HepG2 (cell line): ENCODE results near the gene TKFC. TPM values are rescaled to one million over a fixed set of nuclear protein-coding genes. Genes with fewer than 3 reads are reported as not detected.

Experiments
- ATF5 ChIP-seq: sonication (generic); formaldehyde crosslinking; IDR thresholded peaks from 2 replicates; pipeline ENCODE4 v1.4.0; 2020; ENCODE audit warnings: mild to moderate bottlenecking, low read depth, missing genetic modification reagents
- FOXC1 ChIP-seq: sonication (generic); formaldehyde crosslinking; IDR thresholded peaks from 2 replicates; pipeline ENCODE4 v1.8.0; 2022; ENCODE audit warnings: mild to moderate bottlenecking, missing genetic modification reagents, borderline replicate concordance
- PLRG1 ChIP-seq: fragments of 450-650 bp; conservative IDR thresholded peaks from 2 replicates; pipeline ENCODE4 v1.6.1; 2016
- RNF2 ChIP-seq: fragments of 450-650 bp; conservative IDR thresholded peaks from 2 replicates; pipeline ENCODE4 v1.6.1; 2016; ENCODE audit warnings: low read depth
- SIX1 ChIP-seq: sonication (generic); formaldehyde crosslinking; IDR thresholded peaks from 2 replicates; pipeline ENCODE4 v1.4.0; 2020; ENCODE audit warnings: missing genetic modification reagents, borderline replicate concordance
- SOX6 ChIP-seq, 2 experiments: fragments of 450-650 bp in 1 of 2; sonication (generic) in 1 of 2; formaldehyde crosslinking in 1 of 2; IDR thresholded peaks; 2 replicates each; pipeline versions ENCODE4 v1.4.0 to v1.6.1; 2017 to 2020; ENCODE audit warnings: antibody characterized with exemption in 1 of 2, mild to moderate bottlenecking in 1 of 2, missing genetic modification reagents in 1 of 2
- TFE3 ChIP-seq: IDR thresholded peaks from 2 replicates; pipeline ENCODE4 v1.6.1; 2016
- TGIF2 ChIP-seq: IDR thresholded peaks from 2 replicates; pipeline ENCODE4 v1.6.1; 2016; ENCODE audit warnings: control low read depth, missing compliant biosample characterization
- ZNF484 ChIP-seq: sonication (generic); formaldehyde crosslinking; IDR thresholded peaks from 2 replicates; pipeline ENCODE4 v1.5.1; 2020; ENCODE audit warnings: mild to moderate bottlenecking, low read depth, missing genetic modification reagents, borderline replicate concordance
- ZNF629 ChIP-seq: sonication (generic); formaldehyde crosslinking; conservative IDR thresholded peaks from 2 replicates; pipeline ENCODE4 v1.5.0; 2020; ENCODE audit warnings: missing genetic modification reagents
- ZNF7 ChIP-seq: IDR thresholded peaks from 2 replicates; pipeline ENCODE4 v1.6.1; 2016; ENCODE audit warnings: missing biosample characterization, missing genetic modification reagents
- polyA plus RNA-seq, 8 experiments: library from polyadenylated mRNA; depleted of rRNA in 3 of 8; stranded (reverse) in 7 of 8; unstranded in 1 of 8; fragments of >200 nt; fragmentation: Illumina TruSeq in 4 of 8; extraction: Trizol in 4 of 8; gene quantifications; 2 replicates each; pipeline versions ENCODE4 v1.2.1 to v1.2.3, GENCODE V29; 2011 to 2016; ENCODE audit warnings: low read depth in 4 of 8, missing spikeins in 1 of 8, mixed read lengths in 1 of 8; ENCODE audit not compliant: insufficient read depth in 1 of 8
- total RNA-seq, 5 experiments: library from RNA; depleted of rRNA; stranded (reverse); fragments of >200 nt; fragmentation: Illumina TruSeq; extraction: Trizol; gene quantifications; 2 replicates each; pipeline ENCODE4 v1.2.3, GENCODE V29; 2016; ENCODE audit warnings: low read depth in 1 of 5
- TF ChIP-seq, protein P1 (sequence below): sonication (generic); formaldehyde crosslinking; IDR thresholded peaks from 2 replicates; pipeline ENCODE4 v1.4.0; 2020; ENCODE audit warnings: missing genetic modification reagents, mild to moderate bottlenecking, borderline replicate concordance
- TF ChIP-seq, protein P2 (sequence below), 2 experiments: sonication (generic) in 1 of 2; formaldehyde crosslinking in 1 of 2; IDR thresholded peaks; 2 replicates each; pipeline versions ENCODE4 v1.6.1 to v1.9.0; 2014 to 2022; ENCODE audit warnings: antibody characterized with exemption in 1 of 2, borderline replicate concordance in 1 of 2, inconsistent platforms in 1 of 2, low read depth in 1 of 2, missing genetic modification reagents in 1 of 2
- TF ChIP-seq, protein P3 (sequence below): IDR thresholded peaks from 2 replicates; pipeline ENCODE4 v1.6.1; 2018; ENCODE audit warnings: missing genetic modification reagents

Gene TKFC
- total and polyA plus RNA-seq, 2 of the 13 experiments (the other 11 are each of a cell fraction or from before 2014, with no cell fraction given), result 147 to 197 TPM

GRCh38 chr11:61294717-61295595 lies 38.1 kb upstream of the TKFC start, which contains the start of gene VWCE (continued):
- TF ChIP-seq, protein P1, sequence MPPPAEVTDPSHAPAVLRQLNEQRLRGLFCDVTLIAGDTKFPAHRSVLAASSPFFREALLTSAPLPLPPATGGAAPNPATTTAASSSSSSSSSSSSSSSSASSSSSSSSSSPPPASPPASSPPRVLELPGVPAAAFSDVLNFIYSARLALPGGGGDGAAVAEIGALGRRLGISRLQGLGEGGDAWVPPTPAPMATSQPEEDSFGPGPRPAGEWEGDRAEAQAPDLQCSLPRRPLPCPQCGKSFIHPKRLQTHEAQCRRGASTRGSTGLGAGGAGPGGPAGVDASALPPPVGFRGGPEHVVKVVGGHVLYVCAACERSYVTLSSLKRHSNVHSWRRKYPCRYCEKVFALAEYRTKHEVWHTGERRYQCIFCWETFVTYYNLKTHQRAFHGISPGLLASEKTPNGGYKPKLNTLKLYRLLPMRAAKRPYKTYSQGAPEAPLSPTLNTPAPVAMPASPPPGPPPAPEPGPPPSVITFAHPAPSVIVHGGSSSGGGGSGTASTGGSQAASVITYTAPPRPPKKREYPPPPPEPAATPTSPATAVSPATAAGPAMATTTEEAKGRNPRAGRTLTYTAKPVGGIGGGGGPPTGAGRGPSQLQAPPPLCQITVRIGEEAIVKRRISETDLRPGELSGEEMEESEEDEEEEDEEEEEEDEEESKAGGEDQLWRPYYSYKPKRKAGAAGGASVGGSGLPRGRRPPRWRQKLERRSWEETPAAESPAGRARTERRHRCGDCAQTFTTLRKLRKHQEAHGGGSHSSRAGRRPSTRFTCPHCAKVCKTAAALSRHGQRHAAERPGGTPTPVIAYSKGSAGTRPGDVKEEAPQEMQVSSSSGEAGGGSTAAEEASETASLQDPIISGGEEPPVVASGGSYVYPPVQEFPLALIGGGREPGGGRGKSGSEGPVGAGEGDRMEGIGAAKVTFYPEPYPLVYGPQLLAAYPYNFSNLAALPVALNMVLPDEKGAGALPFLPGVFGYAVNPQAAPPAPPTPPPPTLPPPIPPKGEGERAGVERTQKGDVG (CRISPR knock-in tag), result no peak; the same call in 1 of the 2 replicates
- TF ChIP-seq FOXC1 (CRISPR knock-in tag), result no peak
- TF ChIP-seq, protein P2, sequence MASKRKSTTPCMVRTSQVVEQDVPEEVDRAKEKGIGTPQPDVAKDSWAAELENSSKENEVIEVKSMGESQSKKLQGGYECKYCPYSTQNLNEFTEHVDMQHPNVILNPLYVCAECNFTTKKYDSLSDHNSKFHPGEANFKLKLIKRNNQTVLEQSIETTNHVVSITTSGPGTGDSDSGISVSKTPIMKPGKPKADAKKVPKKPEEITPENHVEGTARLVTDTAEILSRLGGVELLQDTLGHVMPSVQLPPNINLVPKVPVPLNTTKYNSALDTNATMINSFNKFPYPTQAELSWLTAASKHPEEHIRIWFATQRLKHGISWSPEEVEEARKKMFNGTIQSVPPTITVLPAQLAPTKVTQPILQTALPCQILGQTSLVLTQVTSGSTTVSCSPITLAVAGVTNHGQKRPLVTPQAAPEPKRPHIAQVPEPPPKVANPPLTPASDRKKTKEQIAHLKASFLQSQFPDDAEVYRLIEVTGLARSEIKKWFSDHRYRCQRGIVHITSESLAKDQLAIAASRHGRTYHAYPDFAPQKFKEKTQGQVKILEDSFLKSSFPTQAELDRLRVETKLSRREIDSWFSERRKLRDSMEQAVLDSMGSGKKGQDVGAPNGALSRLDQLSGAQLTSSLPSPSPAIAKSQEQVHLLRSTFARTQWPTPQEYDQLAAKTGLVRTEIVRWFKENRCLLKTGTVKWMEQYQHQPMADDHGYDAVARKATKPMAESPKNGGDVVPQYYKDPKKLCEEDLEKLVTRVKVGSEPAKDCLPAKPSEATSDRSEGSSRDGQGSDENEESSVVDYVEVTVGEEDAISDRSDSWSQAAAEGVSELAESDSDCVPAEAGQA (IDR thresholded peaks at IDR 0.05; ENCODE audit: low read depth), result peak; percentile 18; the same call in 1 of the 2 replicates
- TF ChIP-seq, protein P2 (CRISPR knock-in tag; IDR thresholded peaks at IDR 0.05; ENCODE audit: borderline replicate concordance), result peak; percentile 67; the same call in 1 of the 2 replicates
- TF ChIP-seq ZNF7 (CRISPR knock-in tag), result no peak
- no peak for TF ChIP-seq SIX1 (CRISPR knock-in tag)
- TF ChIP-seq ZNF484 (CRISPR knock-in tag), result no peak
- TF ChIP-seq SOX6 (IDR thresholded peaks at IDR 0.05), result no peak
- peak; percentile 54 for TF ChIP-seq SOX6 (CRISPR knock-in tag; IDR thresholded peaks at IDR 0.05)
- no peak for TF ChIP-seq RNF2
- 0 out of 2 replicates have a peak, but pooled peaks have one; percentile 30 for TF ChIP-seq TGIF2 (CRISPR knock-in tag)
- TF ChIP-seq PLRG1, result no peak
- TF ChIP-seq, protein P3, sequence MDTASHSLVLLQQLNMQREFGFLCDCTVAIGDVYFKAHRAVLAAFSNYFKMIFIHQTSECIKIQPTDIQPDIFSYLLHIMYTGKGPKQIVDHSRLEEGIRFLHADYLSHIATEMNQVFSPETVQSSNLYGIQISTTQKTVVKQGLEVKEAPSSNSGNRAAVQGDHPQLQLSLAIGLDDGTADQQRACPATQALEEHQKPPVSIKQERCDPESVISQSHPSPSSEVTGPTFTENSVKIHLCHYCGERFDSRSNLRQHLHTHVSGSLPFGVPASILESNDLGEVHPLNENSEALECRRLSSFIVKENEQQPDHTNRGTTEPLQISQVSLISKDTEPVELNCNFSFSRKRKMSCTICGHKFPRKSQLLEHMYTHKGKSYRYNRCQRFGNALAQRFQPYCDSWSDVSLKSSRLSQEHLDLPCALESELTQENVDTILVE, result no peak
- no peak for TF ChIP-seq ZNF629
- TF ChIP-seq ATF5 (CRISPR knock-in tag), result no peak
- 0 out of 2 replicates have a peak, but pooled peaks have one; percentile 52 for TF ChIP-seq TFE3 (CRISPR knock-in tag)
